ENCODE measurements around the gene STT3B. TPM values are rescaled to one million over a fixed set of nuclear protein-coding genes. Genes with fewer than 3 reads are reported as not detected.

STT3B gene
- total RNA-seq, 1 experiment from 2014 or later = 105 TPM

DNA sequence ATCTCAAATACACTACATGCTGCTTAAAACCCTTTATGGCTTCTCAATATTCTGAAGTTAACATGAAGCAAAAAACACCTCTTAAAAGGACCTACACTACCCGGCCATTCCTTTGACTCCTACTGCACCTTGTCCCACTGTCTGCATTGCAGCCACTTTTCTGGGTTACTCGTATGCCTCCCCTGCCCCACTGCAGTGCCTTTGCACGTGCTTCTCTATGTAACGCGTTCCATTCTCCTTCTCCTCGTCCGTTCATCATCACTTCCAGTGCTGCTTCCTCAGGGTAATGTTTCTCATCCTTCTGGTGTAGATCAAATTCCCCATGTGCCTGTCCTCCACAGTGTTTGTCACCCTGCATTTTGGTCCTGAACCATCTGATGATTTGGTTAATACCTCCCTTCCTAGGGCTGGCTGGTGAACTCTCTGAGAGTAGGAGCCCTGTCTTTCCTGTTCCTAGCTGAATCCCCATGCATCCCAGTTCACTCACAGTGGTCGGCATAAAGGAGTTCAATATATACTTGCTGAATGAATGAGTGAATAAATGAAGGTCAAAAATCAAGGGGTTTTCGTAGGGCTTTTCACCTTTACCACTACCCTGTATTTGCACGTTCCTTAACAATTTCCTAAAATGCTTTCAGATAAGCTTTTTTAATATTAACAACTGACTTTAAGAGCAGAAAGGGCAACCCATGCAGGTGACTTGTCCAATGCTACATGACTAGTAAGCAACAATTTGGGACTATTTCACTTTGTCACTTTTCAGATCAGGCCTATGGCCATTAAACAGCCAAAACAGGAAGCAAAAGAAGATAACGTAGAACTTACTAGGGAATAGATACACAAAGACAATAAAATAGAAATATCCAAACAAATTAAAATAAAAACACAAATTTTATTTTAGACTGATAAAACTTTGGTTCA lies 2.4 kb upstream of the STT3B start:
- ChIA-PET CTCF (no interaction called here), POLR2A (no interaction called here)
- Histone ChIP-seq H3K27ac (ENCODE audit: low read length) (peak overlapping the region; percentile 97; the same call in 1 of the 2 replicates), H3K27me3 (ENCODE audit: control insufficient read depth, insufficient read depth, low read length) (no peaks in the 10 kb centered on the region), H3K9me3 (ENCODE audit: control insufficient read depth, insufficient read depth, low read depth, low read length) (no peaks in the 10 kb centered on the region), H3K36me3 (ENCODE audit: control insufficient read depth, insufficient read depth, low read length) (no peaks in the 10 kb centered on the region; the same call in 1 of the 2 replicates), H3K4me3 (ENCODE audit: low read depth in 2 of 2, low read length in 2 of 2) (no peak overlapping the region), H3K4me1 (ENCODE audit: control insufficient read depth, insufficient read depth, low read length) (peaks cover 4% of the 10 kb centered on the region; the same call in 1 of the 2 replicates)
- TF ChIP-seq, protein P1, sequence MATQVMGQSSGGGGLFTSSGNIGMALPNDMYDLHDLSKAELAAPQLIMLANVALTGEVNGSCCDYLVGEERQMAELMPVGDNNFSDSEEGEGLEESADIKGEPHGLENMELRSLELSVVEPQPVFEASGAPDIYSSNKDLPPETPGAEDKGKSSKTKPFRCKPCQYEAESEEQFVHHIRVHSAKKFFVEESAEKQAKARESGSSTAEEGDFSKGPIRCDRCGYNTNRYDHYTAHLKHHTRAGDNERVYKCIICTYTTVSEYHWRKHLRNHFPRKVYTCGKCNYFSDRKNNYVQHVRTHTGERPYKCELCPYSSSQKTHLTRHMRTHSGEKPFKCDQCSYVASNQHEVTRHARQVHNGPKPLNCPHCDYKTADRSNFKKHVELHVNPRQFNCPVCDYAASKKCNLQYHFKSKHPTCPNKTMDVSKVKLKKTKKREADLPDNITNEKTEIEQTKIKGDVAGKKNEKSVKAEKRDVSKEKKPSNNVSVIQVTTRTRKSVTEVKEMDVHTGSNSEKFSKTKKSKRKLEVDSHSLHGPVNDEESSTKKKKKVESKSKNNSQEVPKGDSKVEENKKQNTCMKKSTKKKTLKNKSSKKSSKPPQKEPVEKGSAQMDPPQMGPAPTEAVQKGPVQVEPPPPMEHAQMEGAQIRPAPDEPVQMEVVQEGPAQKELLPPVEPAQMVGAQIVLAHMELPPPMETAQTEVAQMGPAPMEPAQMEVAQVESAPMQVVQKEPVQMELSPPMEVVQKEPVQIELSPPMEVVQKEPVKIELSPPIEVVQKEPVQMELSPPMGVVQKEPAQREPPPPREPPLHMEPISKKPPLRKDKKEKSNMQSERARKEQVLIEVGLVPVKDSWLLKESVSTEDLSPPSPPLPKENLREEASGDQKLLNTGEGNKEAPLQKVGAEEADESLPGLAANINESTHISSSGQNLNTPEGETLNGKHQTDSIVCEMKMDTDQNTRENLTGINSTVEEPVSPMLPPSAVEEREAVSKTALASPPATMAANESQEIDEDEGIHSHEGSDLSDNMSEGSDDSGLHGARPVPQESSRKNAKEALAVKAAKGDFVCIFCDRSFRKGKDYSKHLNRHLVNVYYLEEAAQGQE (IDR thresholded peaks at IDR 0.05; ENCODE audit: insufficient read depth in 1 of 2, low read depth in 2 of 2, low read length in 1 of 2) = no peak
- TF ChIP-seq, protein P2, sequence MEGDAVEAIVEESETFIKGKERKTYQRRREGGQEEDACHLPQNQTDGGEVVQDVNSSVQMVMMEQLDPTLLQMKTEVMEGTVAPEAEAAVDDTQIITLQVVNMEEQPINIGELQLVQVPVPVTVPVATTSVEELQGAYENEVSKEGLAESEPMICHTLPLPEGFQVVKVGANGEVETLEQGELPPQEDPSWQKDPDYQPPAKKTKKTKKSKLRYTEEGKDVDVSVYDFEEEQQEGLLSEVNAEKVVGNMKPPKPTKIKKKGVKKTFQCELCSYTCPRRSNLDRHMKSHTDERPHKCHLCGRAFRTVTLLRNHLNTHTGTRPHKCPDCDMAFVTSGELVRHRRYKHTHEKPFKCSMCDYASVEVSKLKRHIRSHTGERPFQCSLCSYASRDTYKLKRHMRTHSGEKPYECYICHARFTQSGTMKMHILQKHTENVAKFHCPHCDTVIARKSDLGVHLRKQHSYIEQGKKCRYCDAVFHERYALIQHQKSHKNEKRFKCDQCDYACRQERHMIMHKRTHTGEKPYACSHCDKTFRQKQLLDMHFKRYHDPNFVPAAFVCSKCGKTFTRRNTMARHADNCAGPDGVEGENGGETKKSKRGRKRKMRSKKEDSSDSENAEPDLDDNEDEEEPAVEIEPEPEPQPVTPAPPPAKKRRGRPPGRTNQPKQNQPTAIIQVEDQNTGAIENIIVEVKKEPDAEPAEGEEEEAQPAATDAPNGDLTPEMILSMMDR (IDR thresholded peaks at IDR 0.05) = no peak
- TF ChIP-seq TCF7L2 (IDR thresholded peaks at IDR 0.05; ENCODE audit: low read depth, low read length) (no peak), POLR2AphosphoS5 (IDR thresholded peaks at IDR 0.05; ENCODE audit: low read depth, low read length) (no peak), SIN3A (IDR thresholded peaks at IDR 0.05; ENCODE audit: borderline replicate concordance, insufficient read depth, low read depth, low read length) (no peak)
- ATAC-seq (no peak), DNase-seq (ENCODE audit: low read depth, low spot score) (no peak)
- in situ Hi-C loops (cut with HindIII; ENCODE audit: low pct_unique_long_range_greater_than_20kb, low sequenced_read_pairs) = no loop called here
- BruUV-seq (replicated peaks) = no TSS peak
- intact Hi-C loops (cut with micrococcal nuclease; ENCODE audit: unreplicated experiment) = no loop called here

DNA sequence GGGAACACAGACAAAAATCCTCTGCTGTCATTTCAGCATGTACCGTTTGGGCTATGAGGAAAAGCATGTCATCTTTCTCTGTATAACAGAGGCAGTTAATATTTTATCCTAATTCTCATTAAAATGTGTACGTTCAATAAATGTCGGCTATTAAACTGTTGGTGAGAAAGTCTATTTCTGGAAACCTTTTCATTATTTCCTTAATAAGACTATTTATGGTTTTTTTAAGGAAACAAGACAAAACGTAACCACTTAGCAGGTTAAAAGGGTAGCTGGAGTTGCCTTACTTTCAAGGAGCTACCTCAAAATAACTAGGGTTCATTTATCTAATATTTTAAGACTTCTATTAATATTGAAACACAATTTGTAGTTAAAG lies 1.8 kb upstream of the STT3B start:
- no peaks in the 10 kb centered on the region; the same call in 1 of the 2 replicates for H3K36me3 ChIP-seq (ENCODE audit: control insufficient read depth, insufficient read depth, low read length)
- BruUV-seq (replicated peaks) = no TSS peak
- peak overlapping the region; percentile 97; the same call in 1 of the 2 replicates for H3K27ac ChIP-seq (ENCODE audit: low read length)
- no peaks in the 10 kb centered on the region for H3K27me3 ChIP-seq (ENCODE audit: control insufficient read depth, insufficient read depth, low read length)
- ChIA-PET CTCF (no interaction called here), POLR2A (interaction anchor here (0.6 kb wide), 1 partner anchor 351 kb away, joined by 3 read pairs; no protein-coding TSS in a partner anchor)
- H3K9me3 ChIP-seq (ENCODE audit: control insufficient read depth, insufficient read depth, low read depth, low read length) = no peaks in the 10 kb centered on the region
- in situ Hi-C loops (cut with HindIII; ENCODE audit: low pct_unique_long_range_greater_than_20kb, low sequenced_read_pairs) = no loop called here
- peaks cover 5% of the 10 kb centered on the region; the same call in 1 of the 2 replicates for H3K4me1 ChIP-seq (ENCODE audit: control insufficient read depth, insufficient read depth, low read length)
- no peak for ATAC-seq
- intact Hi-C loops (cut with micrococcal nuclease; ENCODE audit: unreplicated experiment) = no loop called here
- DNase-seq (ENCODE audit: low read depth, low spot score) = no peak
- H3K4me3 ChIP-seq (ENCODE audit: low read depth in 2 of 2, low read length in 2 of 2) = peak overlapping the region; percentile 85 to 87
- no peak for TF ChIP-seq SIN3A (IDR thresholded peaks at IDR 0.05; ENCODE audit: borderline replicate concordance, insufficient read depth, low read depth, low read length)
- TF ChIP-seq, protein P2 (IDR thresholded peaks at IDR 0.05) = no peak
- TF ChIP-seq TCF7L2 (IDR thresholded peaks at IDR 0.05; ENCODE audit: low read depth, low read length) = no peak
- TF ChIP-seq, protein P1 (IDR thresholded peaks at IDR 0.05; ENCODE audit: insufficient read depth in 1 of 2, low read depth in 2 of 2, low read length in 1 of 2) = no peak
- no peak for TF ChIP-seq POLR2AphosphoS5 (IDR thresholded peaks at IDR 0.05; ENCODE audit: low read depth, low read length)

All from Panc1 (cell line).